ENCODE data around the gene GALNT2. TPM values are rescaled to one million over a fixed set of nuclear protein-coding genes. Genes with fewer than 3 reads are reported as not detected.

The GALNT2 gene
- total and polyA plus RNA-seq, 10 of the 15 experiments (the other 5 are each of a cell fraction or from before 2014, with no cell fraction given): 0.52 to 27.7 (median 16.3) TPM

DNA sequence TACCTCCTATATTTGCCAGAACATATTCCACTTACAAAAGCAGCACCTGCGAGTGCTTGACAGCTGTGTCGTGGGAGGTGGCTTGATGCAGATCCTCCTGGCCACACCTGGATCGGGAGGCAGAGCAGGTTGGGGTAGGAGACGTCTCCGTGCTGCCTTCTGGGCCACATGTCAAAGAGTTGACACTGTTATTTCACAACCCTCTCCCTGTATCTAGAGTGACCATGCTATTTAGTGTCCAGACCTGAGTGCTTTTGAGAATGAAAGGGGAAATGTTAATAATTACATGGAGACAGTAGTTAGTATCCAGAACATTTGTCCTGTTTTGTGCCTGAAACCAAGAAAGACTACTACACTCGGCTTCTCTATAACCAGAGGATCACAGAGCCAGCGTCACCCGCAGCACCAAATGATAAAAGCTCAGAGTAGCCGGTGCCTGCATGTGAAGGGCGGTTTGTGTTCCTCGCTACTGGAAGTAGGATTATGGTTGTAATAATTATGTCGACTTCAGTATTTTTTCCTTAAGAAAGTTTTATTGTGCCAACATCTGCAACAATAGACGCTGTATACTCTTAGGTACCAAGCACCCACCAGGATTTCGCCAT lies 77.1 kb downstream of the GALNT2 start:
- H3K27me3 ChIP-seq (replicated peaks in 1 of 2; ENCODE audit: control insufficient read depth in 2 of 2, insufficient read depth in 2 of 2, low read length in 1 of 2): no peaks in the 10 kb centered on the region
- ChIA-PET SMC1A (ENCODE audit: uncharacterized antibody, unreplicated experiment) (interaction anchor here (1.0 kb wide), 1 partner anchor 42 kb away, joined by 3 read pairs; no protein-coding TSS in a partner anchor), RAD21 (ENCODE audit: unreplicated experiment) (no interaction called here), POLR2A (no interaction called here), CTCF (no interaction called here)
- H3K27ac ChIP-seq (ENCODE audit: control insufficient read depth, insufficient read depth): no peak overlapping the region
- ATAC-seq (no peak), DNase-seq (ENCODE audit: low read depth, low spot score) (no peak), FAIRE-seq (no peak)
- no peak overlapping the region for H3K9ac ChIP-seq (ENCODE audit: control insufficient read depth, insufficient read depth, low read length)
- BruUV-seq (replicated peaks): no TSS peak
- peaks cover 6% of the 10 kb centered on the region for H3K79me2 ChIP-seq (ENCODE audit: control insufficient read depth, insufficient read depth, low read length)
- 91% methylated on average over 14 of the region's 14 CpGs for WGBS (ENCODE audit: insufficient coverage, insufficient replicate concordance, low lambda C conversion rate, missing lambda C conversion rate)
- no peak overlapping the region for H3K4me2 ChIP-seq (ENCODE audit: control insufficient read depth, insufficient read depth)
- no peak overlapping the region for H3K4me3 ChIP-seq
- peaks cover 28% of the 10 kb centered on the region for H3K4me1 ChIP-seq (ENCODE audit: control insufficient read depth, insufficient read depth, low read length)
- in situ Hi-C loops (cut with MboI): no loop called here
- intact Hi-C loops (cut with micrococcal nuclease; ENCODE audit: unreplicated experiment): no loop called here
- H4K20me1 ChIP-seq (ENCODE audit: control insufficient read depth, insufficient read depth): no peaks in the 10 kb centered on the region
- no peaks in the 10 kb centered on the region for H3K9me3 ChIP-seq (replicated peaks; ENCODE audit: control insufficient read depth, insufficient read depth, low read length)
- peaks cover 0 to 2% of the 10 kb centered on the region in 2 experiments; a peak in 2 of 4 replicates for H3K36me3 ChIP-seq (ENCODE audit: control insufficient read depth in 2 of 2, insufficient read depth in 2 of 2, low read length in 1 of 2)
- H2AFZ ChIP-seq (ENCODE audit: control insufficient read depth, low read depth, low read length): no peak overlapping the region
- TF ChIP-seq PAX8 (IDR thresholded peaks at IDR 0.05): no peak
- no peak for TF ChIP-seq MTA3 (IDR thresholded peaks at IDR 0.05; ENCODE audit: borderline replicate concordance, low read length)
- no peak for TF ChIP-seq ZNF24 (IDR thresholded peaks at IDR 0.05)
- TF ChIP-seq CREB1 (IDR thresholded peaks at IDR 0.05; ENCODE audit: low read depth): no peak
- no peak for TF ChIP-seq BRCA1 (IDR thresholded peaks at IDR 0.05; ENCODE audit: low read depth, low read length)
- no peak for TF ChIP-seq IRF3 (IDR thresholded peaks at IDR 0.05)
- no peak for TF ChIP-seq ZNF687 (IDR thresholded peaks at IDR 0.05)
- TF ChIP-seq NKRF (conservative IDR thresholded peaks at IDR 0.05): no peak
- no peak for TF ChIP-seq REST (IDR thresholded peaks at IDR 0.05; ENCODE audit: low read depth, low read length)
- no peak for TF ChIP-seq SRF (IDR thresholded peaks at IDR 0.05; ENCODE audit: low read depth in 2 of 2, low read length in 2 of 2)
- TF ChIP-seq PML (IDR thresholded peaks at IDR 0.05; ENCODE audit: low read length): no peak
